Stimulated activated CD8-positive, alpha-beta memory T cell treated with anti-CD3 and anti-CD28 coated beads, Interleukin-7, amount 100 ng/mL, for 24 hours (primary cell): ENCODE measurements around the gene OR2H2.

Experiments used
- DNase-seq: peaks from one replicate; pipeline ENCODE4 v3.0.0-alpha.2; 2020; ENCODE audit warnings: low read depth

OR2H2 gene

GRCh38 chr6:29591677-29592076, 6.8 kb downstream of the OR2H2 start:
- no peak for DNase-seq

- no peak for DNase-seq
Measured at GRCh38 chr6:29593199-29593855, 8.4 kb downstream of the OR2H2 start.

- no peak for DNase-seq
Measured at GRCh38 chr6:29596381-29596900, 11.5 kb downstream of the OR2H2 start.

GRCh38 chr6:29597184-29597583, 12.3 kb downstream of the OR2H2 start:
- no peak for DNase-seq

GRCh38 chr6:29598172-29598747, 13.3 kb downstream of the OR2H2 start:
- DNase-seq = no peak

- no peak for DNase-seq
Measured at GRCh38 chr6:29602564-29603361, 17.8 kb downstream of the OR2H2 start.

- DNase-seq = no peak
Measured at GRCh38 chr6:29603456-29603855, 18.5 kb downstream of the OR2H2 start.

- no peak for DNase-seq
Measured at GRCh38 chr6:29603930-29604329, 19.0 kb downstream of the OR2H2 start.

- no peak for DNase-seq
Measured at GRCh38 chr6:29608131-29608530, 23.2 kb downstream of the OR2H2 start.

GRCh38 chr6:29610540-29610939, 25.6 kb downstream of the OR2H2 start:
- DNase-seq = no peak

- DNase-seq = no peak
Measured at GRCh38 chr6:29611426-29611825, 26.5 kb downstream of the OR2H2 start.

GRCh38 chr6:29617782-29618554, 33.0 kb downstream of the OR2H2 start:
- no peak for DNase-seq

- no peak for DNase-seq
Measured at GRCh38 chr6:29619578-29620160, 34.7 kb downstream of the OR2H2 start.

- DNase-seq = no peak
Measured at GRCh38 chr6:29620630-29621029, 35.7 kb downstream of the OR2H2 start.

GRCh38 chr6:29624520-29624961, 39.6 kb downstream of the OR2H2 start:
- DNase-seq = no peak

GRCh38 chr6:29625337-29625930, 40.5 kb downstream of the OR2H2 start:
- no peak for DNase-seq

- no peak for DNase-seq
Measured at GRCh38 chr6:29626948-29627754, 42.2 kb downstream of the OR2H2 start.

- DNase-seq = no peak
Measured at GRCh38 chr6:29627755-29628418, 43.0 kb downstream of the OR2H2 start.

- DNase-seq = no peak
Measured at GRCh38 chr6:29628419-29629281, 43.7 kb downstream of the OR2H2 start.
